Glutamatergic neuron (in vitro differentiated cells): Measurements from ENCODE around the gene CCNK. TPM values are rescaled to one million over a fixed set of nuclear protein-coding genes. Genes with fewer than 3 reads are reported as not detected.

Experiments used
- DNase-seq: peaks from one replicate; pipeline ENCODE4 v3.0.0; 2022
- H3K27ac Mint-ChIP-seq: one replicate; pipeline ENCODE4 v1.8.0; 2020; ENCODE audit warnings: mild to moderate bottlenecking, mixed read lengths, inconsistent platforms; ENCODE audit not compliant: unreplicated experiment
- H3K27me3 Mint-ChIP-seq: one replicate; pipeline ENCODE4 v1.8.0; 2020; ENCODE audit warnings: mild to moderate bottlenecking, moderate library complexity, mixed read lengths, inconsistent platforms; ENCODE audit not compliant: unreplicated experiment
- H3K36me3 Mint-ChIP-seq: one replicate; pipeline ENCODE4 v1.8.0; 2020; ENCODE audit warnings: mild to moderate bottlenecking, mixed read lengths, inconsistent platforms; ENCODE audit not compliant: unreplicated experiment
- H3K4me1 Mint-ChIP-seq: one replicate; pipeline ENCODE4 v1.8.0; 2020; ENCODE audit warnings: mild to moderate bottlenecking, low read depth, mixed read lengths, inconsistent platforms; ENCODE audit not compliant: unreplicated experiment
- H3K4me3 Mint-ChIP-seq: one replicate; pipeline ENCODE4 v1.8.0; 2020; ENCODE audit warnings: mild to moderate bottlenecking, mixed read lengths, inconsistent platforms; ENCODE audit not compliant: unreplicated experiment
- H3K9me3 Mint-ChIP-seq: one replicate; pipeline ENCODE4 v1.8.0; 2020; ENCODE audit warnings: mild to moderate bottlenecking, moderate library complexity, mixed read lengths, inconsistent platforms; ENCODE audit not compliant: unreplicated experiment
- total RNA-seq: library from RNA; stranded (reverse); fragmentation: NEBNext Ultra II Directional; extraction: Animal tissue kit (Norgen Biotek cat#: 25700); gene quantifications from one replicate; pipeline ENCODE4 v1.2.1, GENCODE V29; 2021; ENCODE audit not compliant: unreplicated experiment
- TF ChIP-seq, protein P1 (sequence below): fragments of 200-600 bp; sonication (generic); IDR thresholded peaks from one replicate; pipeline ENCODE4 v1.5.0; 2021; ENCODE audit not compliant: partially characterized antibody, unreplicated experiment

The CCNK gene
- total RNA-seq, 1 donor from 2014 or later = 47.2 TPM

DNA sequence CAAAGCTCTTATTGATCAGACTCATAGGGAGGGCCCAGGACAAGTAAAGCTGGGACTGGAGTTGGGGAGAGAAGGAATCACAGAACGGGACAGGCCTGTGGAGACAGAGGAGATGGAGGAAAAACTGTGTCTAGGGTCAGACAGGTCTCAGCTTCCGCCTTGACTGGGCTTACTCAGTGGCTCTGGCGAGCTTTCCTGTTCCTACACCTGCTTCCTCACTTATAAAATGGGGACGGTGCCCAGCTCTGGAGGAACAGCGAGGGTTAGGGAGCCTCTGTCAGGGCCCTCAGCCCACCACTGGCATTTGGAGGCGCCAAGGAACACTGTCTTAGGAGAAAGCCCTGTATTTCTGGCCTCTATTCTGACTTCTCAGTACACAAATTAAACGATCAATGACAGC is 35.3 kb upstream of the CCNK start:
- Mint-ChIP-seq H3K4me1 (peaks cover 10% of the 10 kb centered on the region), H3K4me3 (no peak overlapping the region), H3K36me3 (no peaks in the 10 kb centered on the region), H3K27me3 (peaks cover 4% of the 10 kb centered on the region), H3K27ac (no peak overlapping the region), H3K9me3 (no peaks in the 10 kb centered on the region)
- no peak for DNase-seq
- TF ChIP-seq, protein P1, sequence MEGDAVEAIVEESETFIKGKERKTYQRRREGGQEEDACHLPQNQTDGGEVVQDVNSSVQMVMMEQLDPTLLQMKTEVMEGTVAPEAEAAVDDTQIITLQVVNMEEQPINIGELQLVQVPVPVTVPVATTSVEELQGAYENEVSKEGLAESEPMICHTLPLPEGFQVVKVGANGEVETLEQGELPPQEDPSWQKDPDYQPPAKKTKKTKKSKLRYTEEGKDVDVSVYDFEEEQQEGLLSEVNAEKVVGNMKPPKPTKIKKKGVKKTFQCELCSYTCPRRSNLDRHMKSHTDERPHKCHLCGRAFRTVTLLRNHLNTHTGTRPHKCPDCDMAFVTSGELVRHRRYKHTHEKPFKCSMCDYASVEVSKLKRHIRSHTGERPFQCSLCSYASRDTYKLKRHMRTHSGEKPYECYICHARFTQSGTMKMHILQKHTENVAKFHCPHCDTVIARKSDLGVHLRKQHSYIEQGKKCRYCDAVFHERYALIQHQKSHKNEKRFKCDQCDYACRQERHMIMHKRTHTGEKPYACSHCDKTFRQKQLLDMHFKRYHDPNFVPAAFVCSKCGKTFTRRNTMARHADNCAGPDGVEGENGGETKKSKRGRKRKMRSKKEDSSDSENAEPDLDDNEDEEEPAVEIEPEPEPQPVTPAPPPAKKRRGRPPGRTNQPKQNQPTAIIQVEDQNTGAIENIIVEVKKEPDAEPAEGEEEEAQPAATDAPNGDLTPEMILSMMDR = no peak

DNA sequence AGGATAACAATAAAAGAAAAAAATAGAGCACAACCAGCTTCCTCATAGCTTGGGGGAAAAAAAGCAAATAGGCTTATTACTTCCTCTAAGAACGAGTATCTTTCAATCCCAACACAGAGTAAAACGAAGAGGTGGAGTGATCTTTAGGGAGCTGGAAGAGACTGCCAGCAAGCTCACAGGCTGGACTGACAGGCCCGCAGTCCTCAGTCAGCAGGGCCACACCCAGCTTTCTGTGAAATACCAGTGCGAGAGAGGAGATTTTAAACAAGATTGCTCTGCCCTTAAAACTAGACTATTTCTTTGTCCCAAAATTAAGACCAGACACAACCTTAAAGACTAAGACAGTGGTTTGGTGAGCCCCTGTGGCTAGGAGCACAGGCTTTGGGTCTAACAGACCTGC is 33.5 kb upstream of the CCNK start:
- H3K4me1 Mint-ChIP-seq = no peaks in the 10 kb centered on the region
- no peak overlapping the region for H3K27ac Mint-ChIP-seq
- TF ChIP-seq, protein P1 = no peak
- no peaks in the 10 kb centered on the region for H3K36me3 Mint-ChIP-seq
- no peaks in the 10 kb centered on the region for H3K9me3 Mint-ChIP-seq
- H3K27me3 Mint-ChIP-seq = no peaks in the 10 kb centered on the region
- no peak for DNase-seq
- H3K4me3 Mint-ChIP-seq = no peak overlapping the region

DNA sequence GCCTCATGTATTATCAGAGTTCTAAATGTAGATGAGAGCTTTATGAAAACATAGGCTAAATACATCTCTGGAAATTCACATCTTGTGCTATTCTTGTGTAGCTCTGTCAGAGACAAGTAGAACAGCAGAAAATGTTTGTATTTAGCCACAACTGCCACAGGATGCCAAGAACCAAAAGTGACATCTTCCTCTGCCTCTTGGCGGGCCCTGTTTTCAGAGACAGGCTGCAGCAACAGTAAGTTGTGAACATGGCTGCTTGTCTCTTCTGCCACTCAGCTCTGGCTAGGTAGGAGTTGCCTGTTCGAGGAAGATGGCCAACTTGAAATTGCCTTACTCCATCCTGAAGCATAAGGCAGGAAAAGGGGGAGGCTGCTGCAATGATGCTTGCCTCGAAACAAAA is 30.9 kb upstream of the CCNK start:
- no peak for DNase-seq
- no peaks in the 10 kb centered on the region for H3K4me1 Mint-ChIP-seq
- TF ChIP-seq, protein P1 = no peak
- H3K4me3 Mint-ChIP-seq = no peak overlapping the region
- no peak overlapping the region for H3K27ac Mint-ChIP-seq
- no peaks in the 10 kb centered on the region for H3K27me3 Mint-ChIP-seq
- no peaks in the 10 kb centered on the region for H3K36me3 Mint-ChIP-seq
- H3K9me3 Mint-ChIP-seq = peaks cover 2% of the 10 kb centered on the region

DNA sequence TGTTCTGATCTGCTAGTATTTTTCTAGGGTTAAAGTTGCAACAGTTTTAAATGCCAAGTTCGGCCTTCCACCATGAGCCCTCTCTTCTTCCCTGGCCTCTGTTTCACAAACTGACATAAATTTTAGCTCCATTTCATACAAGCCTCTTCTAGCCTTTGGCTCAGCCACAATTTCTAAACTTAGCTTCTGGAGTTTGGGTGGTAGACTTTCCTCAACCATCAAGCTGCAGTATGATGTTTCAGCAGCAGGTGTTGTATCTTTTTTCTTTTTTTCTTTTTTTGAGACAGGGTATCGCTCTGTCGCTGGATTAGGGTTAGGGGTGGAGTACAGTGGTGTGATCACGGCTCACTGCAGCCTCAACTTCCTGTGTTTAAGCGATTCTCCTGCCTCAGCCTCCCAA is 30.0 kb upstream of the CCNK start:
- Mint-ChIP-seq H3K4me3 (no peak overlapping the region), H3K36me3 (no peaks in the 10 kb centered on the region), H3K9me3 (peaks cover 2% of the 10 kb centered on the region), H3K27me3 (no peaks in the 10 kb centered on the region), H3K27ac (no peak overlapping the region), H3K4me1 (no peaks in the 10 kb centered on the region)
- TF ChIP-seq, protein P1 = no peak
- DNase-seq = no peak

DNA sequence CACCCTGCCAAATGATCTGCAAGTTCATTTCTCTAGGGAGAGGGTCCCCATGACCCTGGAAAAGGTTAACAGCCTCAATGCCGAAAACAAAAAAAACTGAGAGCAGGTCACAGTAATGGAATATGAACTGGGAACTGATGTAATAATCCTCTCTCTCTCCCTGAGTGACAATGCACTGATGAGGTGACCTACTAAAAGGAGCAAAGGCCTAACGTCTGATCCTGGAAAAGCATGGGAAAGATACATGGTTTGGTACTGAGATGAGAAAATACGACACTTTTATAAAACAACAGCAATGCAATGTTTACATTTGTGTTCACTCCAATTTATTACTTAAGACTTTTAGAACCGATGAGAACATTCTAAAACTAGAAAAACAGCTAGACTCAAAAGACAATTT is 28.2 kb upstream of the CCNK start:
- H3K4me1 Mint-ChIP-seq = no peaks in the 10 kb centered on the region
- H3K36me3 Mint-ChIP-seq = no peaks in the 10 kb centered on the region
- H3K27ac Mint-ChIP-seq = no peak overlapping the region
- H3K4me3 Mint-ChIP-seq = no peak overlapping the region
- TF ChIP-seq, protein P1 = no peak
- no peaks in the 10 kb centered on the region for H3K27me3 Mint-ChIP-seq
- H3K9me3 Mint-ChIP-seq = peaks cover 2% of the 10 kb centered on the region
- DNase-seq = no peak
